ENCODE measurements around the gene URM1. TPM values are rescaled to one million over a fixed set of nuclear protein-coding genes. Genes with fewer than 3 reads are reported as not detected.

URM1 gene
- total RNA-seq, 6 experiments from 2014 or later = 16.6 to 25.9 (median 22.2) TPM

DNA sequence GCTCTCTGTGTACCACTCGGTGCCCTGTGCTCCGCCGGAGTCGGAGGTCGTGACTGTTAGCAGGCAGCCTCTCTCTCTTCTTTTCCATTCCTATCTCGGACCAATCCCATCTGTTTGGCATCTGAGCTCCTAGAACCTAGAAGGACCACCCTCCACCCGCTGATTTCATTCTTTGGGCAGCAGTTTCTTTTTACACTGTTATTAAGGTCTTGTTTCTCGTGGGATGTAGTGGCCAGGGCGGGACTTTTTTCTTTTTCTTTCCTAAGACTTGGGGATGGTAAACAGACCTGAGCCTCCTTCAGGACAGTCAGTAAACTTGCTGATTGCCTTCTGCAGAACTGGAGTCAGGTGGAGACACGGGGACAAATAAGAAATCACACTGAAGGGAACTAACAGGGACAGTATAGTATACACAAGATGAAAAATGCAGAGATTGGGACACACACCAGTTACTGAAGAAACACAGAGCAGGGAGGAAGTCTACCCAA is 500 bp downstream of the URM1 start:
- TF ChIP-seq POLR2A (IDR thresholded peaks at IDR 0.05) = no peak
- TF ChIP-seq, protein P1, sequence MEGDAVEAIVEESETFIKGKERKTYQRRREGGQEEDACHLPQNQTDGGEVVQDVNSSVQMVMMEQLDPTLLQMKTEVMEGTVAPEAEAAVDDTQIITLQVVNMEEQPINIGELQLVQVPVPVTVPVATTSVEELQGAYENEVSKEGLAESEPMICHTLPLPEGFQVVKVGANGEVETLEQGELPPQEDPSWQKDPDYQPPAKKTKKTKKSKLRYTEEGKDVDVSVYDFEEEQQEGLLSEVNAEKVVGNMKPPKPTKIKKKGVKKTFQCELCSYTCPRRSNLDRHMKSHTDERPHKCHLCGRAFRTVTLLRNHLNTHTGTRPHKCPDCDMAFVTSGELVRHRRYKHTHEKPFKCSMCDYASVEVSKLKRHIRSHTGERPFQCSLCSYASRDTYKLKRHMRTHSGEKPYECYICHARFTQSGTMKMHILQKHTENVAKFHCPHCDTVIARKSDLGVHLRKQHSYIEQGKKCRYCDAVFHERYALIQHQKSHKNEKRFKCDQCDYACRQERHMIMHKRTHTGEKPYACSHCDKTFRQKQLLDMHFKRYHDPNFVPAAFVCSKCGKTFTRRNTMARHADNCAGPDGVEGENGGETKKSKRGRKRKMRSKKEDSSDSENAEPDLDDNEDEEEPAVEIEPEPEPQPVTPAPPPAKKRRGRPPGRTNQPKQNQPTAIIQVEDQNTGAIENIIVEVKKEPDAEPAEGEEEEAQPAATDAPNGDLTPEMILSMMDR (IDR thresholded peaks at IDR 0.05) = no peak
- no peak for DNase-seq
- no peak for ATAC-seq
- intact Hi-C loops (cut with DNase I) = no loop called here
- peak overlapping the region; percentile 91 to 100 (median 99) for H3K4me3 ChIP-seq
- H3K9me3 ChIP-seq = no peaks in the 10 kb centered on the region
- H3K27me3 ChIP-seq = no peaks in the 10 kb centered on the region
- peaks cover 0 to 13% (median 3%) of the 10 kb centered on the region in 4 donors for H3K4me1 ChIP-seq
- H3K27ac ChIP-seq = peak overlapping the region; percentile 23 to 80 (median 48)
- no peaks in the 10 kb centered on the region for H3K36me3 ChIP-seq
- 0% methylated on average over 8 of the region's 10 CpGs for WGBS (ENCODE audit: insufficient coverage, low coverage, low lambda C conversion rate, missing lambda C conversion rate)

GRCh38 chr9:128372188-128372641 is 1.0 kb downstream of the URM1 start:
- Histone ChIP-seq H3K4me1 (peaks cover 0 to 13% (median 3%) of the 10 kb centered on the region in 4 donors), H3K9me3 (no peaks in the 10 kb centered on the region), H3K27me3 (no peaks in the 10 kb centered on the region), H3K27ac (no peak overlapping the region), H3K36me3 (no peaks in the 10 kb centered on the region), H3K4me3 (peak overlapping the region; percentile 91 to 100 (median 99))
- ATAC-seq (no peak), DNase-seq (no peak)
- WGBS (ENCODE audit: insufficient coverage, low coverage, low lambda C conversion rate, missing lambda C conversion rate) = 26% methylated on average over 4 of the region's 4 CpGs
- intact Hi-C loops (cut with DNase I) = no loop called here
- TF ChIP-seq, protein P1 (IDR thresholded peaks at IDR 0.05) = no peak
- no peak for TF ChIP-seq POLR2A (IDR thresholded peaks at IDR 0.05)

DNA sequence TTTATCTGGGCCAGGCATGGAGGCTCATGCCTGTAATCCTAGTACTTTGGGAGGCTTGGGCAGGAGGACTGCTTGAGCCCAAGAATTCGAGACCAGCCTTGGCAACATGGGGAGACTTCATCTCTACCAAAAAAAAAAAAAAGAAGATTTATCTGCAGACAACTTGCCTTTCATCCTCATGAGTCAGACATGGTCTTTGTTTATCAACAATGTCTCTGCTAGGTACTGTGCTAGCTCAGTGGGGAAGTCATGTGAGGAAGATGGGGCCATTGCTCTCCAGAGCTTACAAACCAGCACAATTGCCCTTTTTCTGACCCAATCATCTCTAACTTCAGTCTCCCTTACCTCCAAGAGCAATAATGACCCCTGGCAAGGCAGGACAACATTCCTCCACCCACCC is 1.6 kb downstream of the URM1 start:
- Histone ChIP-seq H3K4me3 (no peak overlapping the region), H3K27me3 (no peaks in the 10 kb centered on the region), H3K36me3 (peaks cover 0 to 1% (median 0%) of the 10 kb centered on the region in 4 donors), H3K4me1 (peaks cover 0 to 13% (median 3%) of the 10 kb centered on the region in 4 donors), H3K27ac (no peak overlapping the region), H3K9me3 (no peaks in the 10 kb centered on the region)
- no CpG with 5 or more reads among the region's 1 CpG for WGBS (ENCODE audit: insufficient coverage, low coverage, low lambda C conversion rate, missing lambda C conversion rate)
- no peak for ATAC-seq
- intact Hi-C loops (cut with DNase I) = no loop called here
- DNase-seq = no peak
- TF ChIP-seq, protein P1 (IDR thresholded peaks at IDR 0.05) = no peak
- TF ChIP-seq POLR2A (IDR thresholded peaks at IDR 0.05) = no peak

DNA sequence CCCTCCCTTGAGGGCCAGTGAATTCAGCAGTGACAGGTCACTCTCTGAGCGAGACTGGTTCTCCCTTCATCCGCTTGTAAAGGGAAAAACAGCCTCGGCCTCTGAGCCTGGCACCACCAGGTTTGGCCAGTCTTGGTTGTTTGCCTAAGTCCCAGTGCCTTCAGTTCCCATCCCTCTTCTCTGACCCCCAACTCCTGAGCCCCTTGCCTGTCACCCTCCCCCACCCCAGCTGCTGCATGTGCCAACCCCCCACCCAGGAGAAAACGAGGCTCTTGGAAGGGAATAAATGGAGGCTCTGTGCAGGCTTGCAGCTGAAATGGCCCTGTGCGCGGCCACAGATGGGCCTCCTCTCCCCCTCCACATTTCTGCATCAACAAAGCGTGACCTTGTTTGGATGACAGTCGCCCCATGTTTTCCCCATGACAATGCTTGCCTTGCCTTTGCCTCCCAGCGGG is 3.1 kb downstream of the URM1 start:
- Histone ChIP-seq H3K4me3 (no peak overlapping the region), H3K9me3 (no peaks in the 10 kb centered on the region), H3K27me3 (no peaks in the 10 kb centered on the region), H3K27ac (no peak overlapping the region), H3K36me3 (peaks cover 0 to 4% (median 3%) of the 10 kb centered on the region in 4 donors), H3K4me1 (peaks cover 0 to 13% (median 3%) of the 10 kb centered on the region in 4 donors)
- no peak for TF ChIP-seq POLR2A (IDR thresholded peaks at IDR 0.05)
- TF ChIP-seq, protein P1 (IDR thresholded peaks at IDR 0.05) = no peak
- ATAC-seq (no peak), DNase-seq (no peak)
- WGBS (ENCODE audit: insufficient coverage, low coverage, low lambda C conversion rate, missing lambda C conversion rate) = 86% methylated on average over 8 of the region's 9 CpGs
- intact Hi-C loops (cut with DNase I) = no loop called here
